MM.1S (cell line): ENCODE results near the gene TOMM40L.

Source experiments
- DNase-seq: peaks from one replicate; pipeline ENCODE4 v3.0.0-alpha.2; 2015
- H2AFZ ChIP-seq: fragments of 300-600 bp; sonication (generic); 2 replicates; pipeline ENCODE4 v1.6.0; 2016; ENCODE audit warnings: antibody characterized with exemption, low read length
- H3F3A ChIP-seq: fragments of 300-600 bp; sonication (generic); 2 replicates; pipeline ENCODE4 v1.6.1; 2016; ENCODE audit warnings: mild to moderate bottlenecking, antibody characterized with exemption, low read length, moderate library complexity, mixed read lengths; ENCODE audit not compliant: insufficient read depth
- H3K27ac ChIP-seq: fragments of 300-600 bp; sonication (generic); 2 replicates; pipeline ENCODE4 v1.5.1; 2016; ENCODE audit warnings: mild to moderate bottlenecking, low read length
- H3K27me3 ChIP-seq: fragments of 300-600 bp; sonication (generic); replicated peaks from 2 replicates; pipeline ENCODE4 v1.6.0; 2016; ENCODE audit warnings: low read length; ENCODE audit not compliant: insufficient read depth
- H3K36me3 ChIP-seq: fragments of 300-600 bp; sonication (generic); replicated peaks from 2 replicates; pipeline ENCODE4 v1.6.1; 2016; ENCODE audit warnings: mild to moderate bottlenecking, low read length, mixed read lengths; ENCODE audit not compliant: insufficient read depth
- H3K4me1 ChIP-seq: fragments of 300-600 bp; sonication (generic); 2 replicates; pipeline ENCODE4 v1.6.1; 2016; ENCODE audit warnings: low read length, mixed read lengths
- H3K4me2 ChIP-seq: fragments of 300-600 bp; sonication (generic); 2 replicates; pipeline ENCODE4 v1.6.0; 2016; ENCODE audit warnings: low read depth, low read length
- H3K4me3 ChIP-seq: fragments of 300-600 bp; sonication (generic); 2 replicates; pipeline ENCODE4 v1.5.1; 2016; ENCODE audit warnings: low read length, mixed read lengths
- H3K79me2 ChIP-seq: fragments of 300-600 bp; sonication (generic); 2 replicates; pipeline ENCODE4 v1.6.1; 2016; ENCODE audit warnings: mixed run types, low read length, mixed read lengths
- H3K9ac ChIP-seq: fragments of 300-600 bp; sonication (generic); 2 replicates; pipeline ENCODE4 v1.6.1; 2016; ENCODE audit warnings: low read length, mixed read lengths
- H3K9me2 ChIP-seq: fragments of 300-600 bp; sonication (generic); replicated peaks from 2 replicates; pipeline ENCODE4 v1.6.1; 2016; ENCODE audit warnings: mild to moderate bottlenecking, low read length, mixed read lengths; ENCODE audit not compliant: insufficient read depth
- H3K9me3 ChIP-seq: fragments of 300-600 bp; sonication (generic); replicated peaks from 2 replicates; pipeline ENCODE4 v1.6.1; 2016; ENCODE audit warnings: mild to moderate bottlenecking, low read length, mixed read lengths; ENCODE audit not compliant: insufficient read depth
- H4K20me1 ChIP-seq: fragments of 300-600 bp; sonication (generic); 2 replicates; pipeline ENCODE4 v1.6.1; 2016; ENCODE audit warnings: mild to moderate bottlenecking, low read length, moderate library complexity, mixed read lengths; ENCODE audit not compliant: insufficient read depth
- EZH2 ChIP-seq: fragments of 300-600 bp; sonication (generic); optimal IDR thresholded peaks from 2 replicates; pipeline ENCODE3; 2017; ENCODE audit warnings: low read depth, mild to moderate bottlenecking, antibody characterized with exemption, low read length, mixed read lengths
- EZH2phosphoT487 ChIP-seq: fragments of 300-600 bp; sonication (generic); IDR thresholded peaks from 2 replicates; pipeline ENCODE4 v1.6.1; 2018; ENCODE audit warnings: antibody characterized with exemption, low read length
- TF ChIP-seq, protein P1 (sequence below): fragments of 300-600 bp; sonication (generic); IDR thresholded peaks from 2 replicates; pipeline ENCODE4 v1.5.1; 2016; ENCODE audit warnings: antibody characterized with exemption, low read length, mixed read lengths

TOMM40L gene

DNA sequence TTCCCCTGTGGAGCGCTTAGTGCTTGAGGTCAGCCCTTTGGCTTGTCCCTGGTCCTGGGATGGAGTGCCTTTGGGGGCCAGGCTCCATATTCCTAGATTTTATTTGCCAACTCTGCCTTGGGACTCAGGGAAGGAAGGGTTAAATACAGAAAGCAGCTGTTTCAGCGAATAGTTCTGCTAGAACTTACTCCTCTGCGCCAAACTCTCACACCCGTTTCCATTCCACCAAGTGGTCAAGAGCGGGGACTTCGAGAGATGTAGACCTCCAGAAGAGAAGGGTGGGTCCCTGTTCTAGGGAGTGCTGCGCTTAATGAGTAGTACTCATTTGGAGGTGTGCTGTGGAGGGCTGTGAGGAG, 704 bp upstream of the TOMM40L start:
- H3F3A ChIP-seq = peaks cover 16% of the 10 kb centered on the region
- H3K4me1 ChIP-seq = peaks cover 19% of the 10 kb centered on the region
- H3K4me2 ChIP-seq = peak overlapping the region; percentile 49
- H3K27me3 ChIP-seq = no peaks in the 10 kb centered on the region
- H4K20me1 ChIP-seq = no peaks in the 10 kb centered on the region
- no peak for TF ChIP-seq EZH2
- no peak for TF ChIP-seq EZH2phosphoT487
- TF ChIP-seq, protein P1, sequence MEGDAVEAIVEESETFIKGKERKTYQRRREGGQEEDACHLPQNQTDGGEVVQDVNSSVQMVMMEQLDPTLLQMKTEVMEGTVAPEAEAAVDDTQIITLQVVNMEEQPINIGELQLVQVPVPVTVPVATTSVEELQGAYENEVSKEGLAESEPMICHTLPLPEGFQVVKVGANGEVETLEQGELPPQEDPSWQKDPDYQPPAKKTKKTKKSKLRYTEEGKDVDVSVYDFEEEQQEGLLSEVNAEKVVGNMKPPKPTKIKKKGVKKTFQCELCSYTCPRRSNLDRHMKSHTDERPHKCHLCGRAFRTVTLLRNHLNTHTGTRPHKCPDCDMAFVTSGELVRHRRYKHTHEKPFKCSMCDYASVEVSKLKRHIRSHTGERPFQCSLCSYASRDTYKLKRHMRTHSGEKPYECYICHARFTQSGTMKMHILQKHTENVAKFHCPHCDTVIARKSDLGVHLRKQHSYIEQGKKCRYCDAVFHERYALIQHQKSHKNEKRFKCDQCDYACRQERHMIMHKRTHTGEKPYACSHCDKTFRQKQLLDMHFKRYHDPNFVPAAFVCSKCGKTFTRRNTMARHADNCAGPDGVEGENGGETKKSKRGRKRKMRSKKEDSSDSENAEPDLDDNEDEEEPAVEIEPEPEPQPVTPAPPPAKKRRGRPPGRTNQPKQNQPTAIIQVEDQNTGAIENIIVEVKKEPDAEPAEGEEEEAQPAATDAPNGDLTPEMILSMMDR = no peak
- H3K9me3 ChIP-seq = no peaks in the 10 kb centered on the region
- H3K9ac ChIP-seq = peak overlapping the region; percentile 1; the same call in 1 of the 2 replicates
- peak overlapping the region; percentile 21; the same call in 1 of the 2 replicates for H3K27ac ChIP-seq
- no peaks in the 10 kb centered on the region for H3K9me2 ChIP-seq
- 0 out of 2 replicates have a peak, but pooled peaks cover 5% of the 10 kb centered on the region for H3K36me3 ChIP-seq
- peak overlapping the region; percentile 62 for H2AFZ ChIP-seq
- peaks cover 27% of the 10 kb centered on the region for H3K79me2 ChIP-seq
- peak overlapping the region; percentile 3; the same call in 1 of the 2 replicates for H3K4me3 ChIP-seq
- DNase-seq = no peak

DNA sequence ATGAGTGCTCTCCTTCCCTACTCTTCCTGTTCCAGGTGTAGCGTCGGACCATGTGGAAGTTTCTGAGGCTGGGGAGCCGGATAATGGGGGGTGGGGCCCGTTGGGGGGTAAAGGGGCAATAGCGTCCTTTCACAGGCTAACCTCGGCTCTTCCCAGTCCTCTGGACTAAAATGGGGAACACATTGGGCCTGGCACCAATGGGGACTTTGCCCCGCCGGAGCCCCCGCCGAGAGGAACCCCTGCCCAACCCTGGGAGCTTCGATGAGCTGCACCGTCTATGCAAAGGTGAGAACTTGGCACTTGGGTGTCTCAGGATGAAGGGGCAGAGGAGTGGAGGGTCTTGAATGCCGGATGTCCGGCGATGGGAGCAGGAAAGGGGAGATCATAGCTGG, 456 bp downstream of the TOMM40L start:
- H3K4me2 ChIP-seq = peak overlapping the region; percentile 95
- peaks cover 16% of the 10 kb centered on the region for H3F3A ChIP-seq
- H3K9ac ChIP-seq = peak overlapping the region; percentile 79
- H3K4me3 ChIP-seq = peak overlapping the region; percentile 89
- peaks cover 27% of the 10 kb centered on the region for H3K79me2 ChIP-seq
- no peaks in the 10 kb centered on the region for H3K27me3 ChIP-seq
- H3K27ac ChIP-seq = peak overlapping the region; percentile 49; the same call in 1 of the 2 replicates
- peak; percentile 28 for DNase-seq
- 0 out of 2 replicates have a peak, but pooled peaks cover 5% of the 10 kb centered on the region for H3K36me3 ChIP-seq
- H3K9me3 ChIP-seq = no peaks in the 10 kb centered on the region
- no peaks in the 10 kb centered on the region for H3K9me2 ChIP-seq
- H3K4me1 ChIP-seq = peaks cover 19% of the 10 kb centered on the region
- TF ChIP-seq, protein P1 = no peak
- no peak for TF ChIP-seq EZH2phosphoT487
- TF ChIP-seq EZH2 = no peak
- H2AFZ ChIP-seq = peak overlapping the region; percentile 86
- H4K20me1 ChIP-seq = no peaks in the 10 kb centered on the region

DNA sequence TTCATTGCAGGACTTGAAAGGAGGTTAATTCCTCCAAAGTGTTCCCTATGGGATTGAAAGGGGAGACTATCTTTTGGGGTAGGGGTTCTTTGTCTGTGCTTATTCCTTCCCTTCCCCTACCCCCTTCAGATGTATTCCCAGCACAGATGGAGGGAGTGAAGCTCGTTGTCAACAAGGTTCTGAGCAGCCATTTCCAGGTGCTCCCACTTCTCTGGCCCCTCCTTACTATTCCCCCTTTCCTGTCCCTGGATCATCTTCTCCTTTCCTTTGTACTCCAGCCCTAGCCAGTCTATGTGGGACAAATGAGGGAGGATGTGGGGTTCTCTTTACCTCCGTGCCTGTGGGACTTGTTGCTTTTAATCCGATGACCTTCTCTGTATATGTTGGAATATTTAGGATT, 899 bp downstream of the TOMM40L start:
- H3K27ac ChIP-seq = peak overlapping the region; percentile 49; the same call in 1 of the 2 replicates
- no peak for DNase-seq
- H3K9ac ChIP-seq = peak overlapping the region; percentile 79

More for the DNA sequence above, 899 bp downstream of the TOMM40L start:
- Histone ChIP-seq H3K36me3 (0 out of 2 replicates have a peak, but pooled peaks cover 5% of the 10 kb centered on the region), H4K20me1 (no peaks in the 10 kb centered on the region), H3K27me3 (no peaks in the 10 kb centered on the region), H2AFZ (peak overlapping the region; percentile 86), H3K4me1 (peaks cover 19% of the 10 kb centered on the region), H3K4me2 (peak overlapping the region; percentile 95), H3K79me2 (peaks cover 27% of the 10 kb centered on the region), H3K9me3 (no peaks in the 10 kb centered on the region), H3K9me2 (no peaks in the 10 kb centered on the region), H3F3A (peaks cover 16% of the 10 kb centered on the region), H3K4me3 (peak overlapping the region; percentile 89)
- no peak for TF ChIP-seq EZH2
- no peak for TF ChIP-seq EZH2phosphoT487
- TF ChIP-seq, protein P1 = no peak
